ENCODE measurements around the gene MBNL3. TPM values are rescaled to one million over a fixed set of nuclear protein-coding genes. Genes with fewer than 3 reads are reported as not detected.
"Not testable (repeated sequence)": the region's sequence is repeated elsewhere in the genome, so short reads cannot be mapped to it uniquely, and the experiment has no call there.

The MBNL3 gene
- total RNA-seq, 1 donor from 2014 or later = 10.0 TPM

DNA sequence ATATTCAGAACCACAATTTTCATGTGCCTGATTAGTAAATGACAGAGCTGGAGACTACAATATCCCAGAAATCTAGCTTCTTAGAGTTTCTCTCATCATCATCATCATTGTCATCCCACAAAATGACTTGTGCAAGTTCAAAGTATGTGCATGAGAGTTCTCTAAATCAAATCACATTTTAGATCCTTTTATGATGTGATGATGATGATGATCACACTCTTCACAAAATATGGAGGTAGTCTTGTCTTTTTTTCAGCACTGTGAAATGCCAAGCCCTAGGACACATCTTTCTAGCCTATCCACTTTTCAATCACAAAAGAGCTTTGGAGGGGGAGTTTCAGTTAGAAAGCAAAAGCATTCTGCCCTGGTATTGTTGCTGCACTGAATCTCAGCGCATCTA is 7.4 kb downstream of the MBNL3 start:
- intact Hi-C loops (cut with DNase I) = no loop called here
- DNase-seq (ENCODE audit: low spot score) = no peak

DNA sequence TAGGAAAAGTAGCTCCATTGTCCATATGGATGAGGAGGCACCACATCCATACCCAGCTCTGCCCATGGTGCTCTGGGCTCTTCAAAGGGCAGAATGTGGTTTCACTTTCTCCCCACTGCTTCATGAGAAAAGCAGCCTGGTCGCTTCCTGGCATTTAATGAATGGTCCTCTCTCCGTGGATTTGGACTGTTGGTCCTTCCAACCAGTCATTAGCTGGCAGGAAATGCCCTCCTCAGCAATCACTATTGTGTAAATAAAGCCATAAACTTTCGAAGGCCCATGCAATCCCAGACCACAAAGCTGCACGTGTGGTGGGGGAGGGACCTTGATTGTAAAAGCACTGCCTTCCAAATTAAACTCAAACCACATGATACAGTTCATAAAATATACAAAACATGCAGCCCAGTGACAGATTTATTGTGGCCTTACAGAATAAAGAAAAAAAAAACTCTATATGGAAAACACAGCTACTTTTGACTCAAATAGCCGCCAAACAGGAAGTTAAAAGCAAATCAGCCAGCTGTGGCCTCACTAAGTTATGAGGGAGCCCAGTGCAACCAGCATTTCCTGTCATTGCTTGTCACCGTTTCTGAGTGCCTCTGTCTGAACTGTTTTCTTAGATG is 8.1 kb downstream of the MBNL3 start:
- no peak for DNase-seq (ENCODE audit: low spot score)
- intact Hi-C loops (cut with DNase I) = no loop called here

GRCh38 chrX:132474544-132475248 is 14.1 kb downstream of the MBNL3 start:
- no peak for DNase-seq (ENCODE audit: low spot score)
- intact Hi-C loops (cut with DNase I) = no loop called here

DNA sequence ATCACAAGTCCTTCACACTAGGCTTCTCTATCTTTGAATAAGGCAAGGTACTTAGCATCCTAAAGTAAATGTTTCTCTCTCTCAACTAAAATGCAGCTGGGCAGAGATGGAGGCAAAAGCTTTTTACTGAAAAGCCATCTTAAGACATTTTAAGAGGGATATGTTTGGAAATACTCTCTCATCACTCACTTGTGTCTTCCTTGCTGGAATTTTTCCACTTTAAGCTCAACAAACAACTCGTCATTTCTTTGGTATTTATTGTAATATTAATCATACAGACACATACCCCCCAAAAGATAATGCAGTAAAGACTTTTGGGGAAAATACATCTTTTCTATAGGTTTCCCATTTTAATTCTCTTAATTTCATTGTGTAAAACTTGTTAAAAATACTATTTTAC is 16.4 kb downstream of the MBNL3 start:
- DNase-seq (ENCODE audit: low spot score) = no peak
- intact Hi-C loops (cut with DNase I) = no loop called here

GRCh38 chrX:132470831-132471230 is 18.0 kb downstream of the MBNL3 start:
- DNase-seq (ENCODE audit: low spot score) = no peak
- intact Hi-C loops (cut with DNase I) = no loop called here

DNA sequence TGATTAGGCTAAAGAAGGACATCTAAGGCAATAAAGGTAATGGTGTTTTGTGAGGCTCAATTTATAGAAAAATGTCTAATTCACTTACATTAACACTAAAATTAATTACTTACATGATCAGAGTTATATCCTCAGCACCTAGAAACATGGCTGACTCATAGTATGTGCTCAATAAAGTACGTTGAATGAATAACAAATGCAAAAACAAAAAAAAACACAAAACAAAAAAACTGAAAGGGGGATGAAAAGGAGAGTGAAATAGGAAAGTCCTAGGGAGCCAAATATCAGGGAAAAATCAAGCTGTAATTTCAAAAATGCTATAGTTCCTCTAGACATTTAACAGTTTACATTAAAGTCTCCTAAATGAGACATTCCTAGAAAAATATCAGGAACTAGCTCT is 18.7 kb downstream of the MBNL3 start:
- intact Hi-C loops (cut with DNase I) = no loop called here

GRCh38 chrX:132468454-132468853 is 20.4 kb downstream of the MBNL3 start:
- no peak for DNase-seq (ENCODE audit: low spot score)
- intact Hi-C loops (cut with DNase I) = no loop called here

More for the DNA sequence above, 18.7 kb downstream of the MBNL3 start:
- DNase-seq (ENCODE audit: low spot score) = no peak

- no peak for DNase-seq (ENCODE audit: low spot score)
- intact Hi-C loops (cut with DNase I) = no loop called here
Observed at GRCh38 chrX:132467989-132468388, 20.8 kb downstream of the MBNL3 start.

- intact Hi-C loops (cut with DNase I) = no loop called here
Observed at GRCh38 chrX:132467026-132467425, 21.8 kb downstream of the MBNL3 start.

DNA sequence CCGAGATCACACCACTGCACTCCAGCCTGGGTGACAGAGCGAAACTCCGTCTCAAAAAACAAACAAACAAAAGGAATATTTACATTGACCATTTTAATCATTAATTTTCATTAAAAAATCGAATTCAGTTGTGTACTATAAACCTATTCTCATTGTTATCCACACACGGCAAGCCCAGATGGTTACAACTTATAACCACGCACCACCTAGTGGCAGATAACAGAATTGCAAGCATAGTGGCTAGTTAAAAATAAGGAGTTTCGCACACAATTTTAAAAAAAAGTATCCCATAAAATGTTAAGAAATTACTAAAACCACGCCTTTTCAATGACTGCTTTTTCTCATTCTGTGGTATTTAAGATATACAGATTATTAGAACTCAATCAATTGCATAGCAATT is 25.4 kb downstream of the MBNL3 start:
- intact Hi-C loops (cut with DNase I) = no loop called here
- DNase-seq (ENCODE audit: low spot score) = no peak

More at GRCh38 chrX:132467026-132467425, 21.8 kb downstream of the MBNL3 start:
- no peak for DNase-seq (ENCODE audit: low spot score)

DNA sequence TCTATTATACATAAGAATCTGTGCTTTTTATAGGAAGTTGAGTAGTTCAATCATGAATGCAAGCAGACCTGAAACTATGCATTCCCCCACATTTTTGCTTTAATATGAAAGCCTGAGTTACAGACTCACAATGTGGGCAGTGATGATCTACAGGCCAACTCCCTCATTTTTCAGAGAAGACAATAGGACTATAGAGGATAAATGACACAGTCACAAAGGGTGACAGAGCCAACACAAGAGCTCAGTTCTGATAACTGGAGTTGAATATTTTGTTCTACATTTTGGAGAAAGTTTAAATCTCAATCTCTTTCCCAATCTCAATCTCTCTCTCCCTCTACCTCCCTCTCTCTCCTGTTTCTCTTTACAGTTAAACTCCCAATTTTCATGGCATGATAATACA is 27.0 kb downstream of the MBNL3 start:
- DNase-seq (ENCODE audit: low spot score) = no peak
- intact Hi-C loops (cut with DNase I) = no loop called here

DNA sequence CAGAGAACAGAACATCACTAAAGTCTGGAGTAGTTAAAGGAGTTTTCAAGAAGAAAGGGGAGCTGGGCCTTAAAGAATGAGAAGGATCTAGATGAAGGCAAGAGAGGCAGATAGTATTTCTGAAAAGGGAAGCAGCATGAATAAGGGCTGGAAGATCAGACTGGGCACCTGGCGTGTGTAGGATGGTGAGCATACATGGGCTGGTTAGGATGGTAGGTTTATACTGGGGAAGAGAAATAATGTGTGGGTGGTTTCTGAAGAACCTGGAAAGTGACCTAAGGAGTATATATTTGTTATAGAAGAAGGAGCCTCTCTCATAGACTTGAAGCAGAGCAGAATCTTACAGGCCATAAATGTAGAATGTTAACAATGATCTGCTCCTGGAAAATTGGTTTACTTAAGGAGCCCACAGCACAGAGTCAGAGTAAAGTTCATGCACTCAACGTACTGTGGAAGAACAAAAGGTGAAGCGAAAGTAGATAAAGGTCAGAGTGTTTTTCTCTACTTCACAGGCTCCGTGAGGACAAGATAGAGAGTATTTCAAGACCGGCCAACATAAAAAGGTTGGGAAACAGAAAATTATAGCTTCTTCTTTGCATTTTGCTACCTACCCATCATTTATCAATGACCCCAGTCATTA is 35.8 kb downstream of the MBNL3 start:
- intact Hi-C loops (cut with DNase I) = no loop called here

DNA sequence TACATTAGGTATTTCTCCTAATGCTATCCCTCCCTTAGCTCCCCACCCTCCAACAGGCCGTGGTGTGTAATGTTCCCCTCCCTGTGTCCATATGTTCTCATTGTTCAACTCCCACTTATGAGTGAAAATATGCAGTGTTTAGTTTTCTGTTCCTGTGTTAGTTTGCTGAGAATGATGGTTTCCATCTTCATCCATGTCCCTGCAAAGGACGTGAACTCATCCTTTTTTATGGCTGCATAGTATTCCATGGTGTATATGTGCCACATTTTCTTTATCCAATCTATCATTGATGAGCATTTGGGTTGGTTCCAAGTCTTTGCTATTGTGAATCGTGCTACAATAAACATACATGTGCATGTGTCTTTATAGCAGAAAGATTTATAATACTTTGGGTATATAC is 42.9 kb downstream of the MBNL3 start:
- intact Hi-C loops (cut with DNase I); DNase-seq (ENCODE audit: low spot score): not testable (repeated sequence)

More for the DNA sequence above, 35.8 kb downstream of the MBNL3 start:
- no peak for DNase-seq (ENCODE audit: low spot score)

DNA sequence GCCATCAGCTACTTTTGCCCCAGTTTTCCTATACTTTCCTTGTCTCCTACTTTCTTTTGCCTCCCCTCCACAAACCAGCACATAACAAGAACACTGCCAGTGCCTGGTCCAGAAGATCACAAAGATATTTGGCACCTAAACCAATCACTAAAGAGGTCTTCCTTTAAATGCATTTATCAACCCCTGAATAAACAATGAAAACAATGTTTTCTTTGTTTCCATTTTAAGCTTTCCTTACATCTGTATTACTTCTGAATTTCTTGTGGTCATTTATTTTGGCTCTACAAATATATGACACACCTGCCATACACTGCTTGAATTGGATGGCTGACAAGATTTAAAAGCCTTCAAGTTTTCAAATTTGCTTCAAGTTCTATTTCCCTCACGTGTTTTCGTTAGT is 43.9 kb downstream of the MBNL3 start:
- no peak for DNase-seq (ENCODE audit: low spot score)
- intact Hi-C loops (cut with DNase I) = no loop called here

DNA sequence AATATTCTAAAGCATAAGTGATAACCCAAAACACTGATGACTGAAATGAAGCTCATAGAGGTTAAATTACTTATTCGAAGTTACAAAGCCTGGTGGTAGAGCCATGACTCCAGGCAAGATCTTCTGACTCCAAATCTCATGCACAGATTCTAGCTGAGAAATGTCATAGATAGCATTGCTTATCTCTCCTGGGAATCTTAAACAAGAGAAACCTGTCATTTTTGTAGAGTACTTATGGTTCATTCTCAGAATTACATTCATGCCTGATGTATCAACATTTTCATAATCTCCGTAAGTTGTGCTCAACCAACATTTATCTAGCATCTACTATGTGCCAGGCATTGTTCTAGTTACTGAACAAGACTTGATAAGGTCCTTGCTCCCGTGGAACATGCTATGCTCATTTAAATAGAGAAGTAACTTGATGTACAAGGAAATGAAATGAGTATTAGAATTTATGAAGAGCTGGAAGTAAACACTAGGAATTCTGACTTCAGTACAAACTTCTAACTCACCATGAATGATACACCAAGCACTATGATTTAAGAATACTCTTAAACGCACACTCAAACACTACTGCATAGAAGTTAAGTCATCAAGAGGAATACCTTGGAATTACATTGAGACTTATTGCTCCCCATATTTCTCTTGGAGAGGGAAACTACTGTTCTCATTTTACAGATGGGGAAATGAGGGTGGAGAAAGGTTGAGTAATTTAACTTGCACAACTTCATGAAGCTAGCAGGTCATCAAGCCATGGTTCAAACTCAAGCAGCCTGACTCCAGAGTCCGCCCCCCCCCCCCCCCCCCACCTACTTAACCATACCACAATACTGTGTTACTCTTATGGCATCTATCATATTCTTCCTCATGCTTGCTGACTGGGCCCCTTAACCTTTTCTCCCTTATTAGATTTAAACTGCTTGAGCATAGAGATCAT is 45.4 kb downstream of the MBNL3 start:
- DNase-seq (ENCODE audit: low spot score) = no peak
- intact Hi-C loops (cut with DNase I) = no loop called here

GRCh38 chrX:132442691-132443090 is 46.1 kb downstream of the MBNL3 start:
- intact Hi-C loops (cut with DNase I) = no loop called here
- DNase-seq (ENCODE audit: low spot score) = no peak

DNA sequence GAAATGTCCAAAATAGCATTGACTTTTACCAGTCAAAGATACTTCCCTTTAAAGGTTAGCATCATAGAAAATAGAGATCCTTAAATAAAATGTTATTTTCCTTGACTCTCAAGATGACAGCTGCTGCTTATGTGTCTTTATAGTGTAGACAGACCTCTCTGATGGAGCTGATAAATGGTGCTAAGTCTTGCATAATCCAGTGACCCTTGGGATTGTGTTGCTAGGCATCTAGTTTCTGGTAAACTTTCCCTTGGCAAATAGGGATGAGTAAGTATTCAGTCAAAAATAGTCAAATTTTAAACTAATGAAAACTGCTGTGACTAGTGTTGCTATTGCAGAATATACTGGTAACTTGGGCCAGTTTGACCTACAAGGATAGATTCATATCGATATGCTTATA is 53.6 kb downstream of the MBNL3 start:
- intact Hi-C loops (cut with DNase I) = no loop called here
- no peak for DNase-seq (ENCODE audit: low spot score)

GRCh38 chrX:132433551-132433950 is 55.3 kb downstream of the MBNL3 start:
- intact Hi-C loops (cut with DNase I) = no loop called here
- no peak for DNase-seq (ENCODE audit: low spot score)

DNA sequence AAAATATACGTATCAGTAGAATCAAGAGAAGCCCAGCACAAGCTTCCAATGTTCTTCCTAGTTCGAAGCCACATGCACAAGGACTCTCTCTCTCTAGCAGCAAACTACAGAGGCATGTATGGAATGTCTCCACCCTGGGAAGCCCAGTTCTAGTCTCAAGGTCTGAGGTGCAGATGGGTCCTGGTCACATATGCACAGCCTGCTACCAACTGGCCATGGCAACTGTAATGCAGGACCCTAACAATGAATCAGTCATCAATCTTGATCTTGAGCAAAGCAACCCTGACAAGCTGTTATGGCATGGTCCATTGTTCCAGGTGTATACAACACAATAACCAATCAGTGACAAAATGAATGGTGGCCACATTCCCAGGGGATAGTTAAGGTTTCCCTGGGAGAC is 55.8 kb downstream of the MBNL3 start:
- no peak for DNase-seq (ENCODE audit: low spot score)
- intact Hi-C loops (cut with DNase I) = no loop called here

DNA sequence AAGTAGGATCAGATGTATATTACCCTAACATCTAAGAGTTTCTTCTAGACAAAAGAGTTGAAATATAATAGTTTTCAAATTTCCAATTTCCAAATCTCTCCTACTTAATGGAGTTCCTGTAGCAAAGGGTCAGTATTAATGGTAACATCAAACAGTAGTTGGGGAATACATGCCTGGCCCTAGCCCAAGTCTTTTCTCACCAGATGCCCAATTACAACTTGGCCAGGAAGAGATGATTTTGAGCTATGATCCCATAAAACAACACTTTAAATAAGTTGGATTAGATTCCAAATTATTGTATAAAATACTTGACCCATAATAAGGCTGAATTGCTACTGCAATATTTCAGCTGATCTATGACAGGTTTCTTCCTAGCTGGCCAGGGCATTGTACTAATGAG is 59.9 kb downstream of the MBNL3 start:
- DNase-seq (ENCODE audit: low spot score) = no peak
- intact Hi-C loops (cut with DNase I) = no loop called here
